ENCODE measurements around the gene WNT3A.
A peak's percentile ranks its signal among the peaks of the same experiment; 100 is the strongest.
"Not testable (repeated sequence)": the region's sequence is repeated elsewhere in the genome, so short reads cannot be mapped to it uniquely, and the experiment has no call there.

Gene WNT3A, protein sequence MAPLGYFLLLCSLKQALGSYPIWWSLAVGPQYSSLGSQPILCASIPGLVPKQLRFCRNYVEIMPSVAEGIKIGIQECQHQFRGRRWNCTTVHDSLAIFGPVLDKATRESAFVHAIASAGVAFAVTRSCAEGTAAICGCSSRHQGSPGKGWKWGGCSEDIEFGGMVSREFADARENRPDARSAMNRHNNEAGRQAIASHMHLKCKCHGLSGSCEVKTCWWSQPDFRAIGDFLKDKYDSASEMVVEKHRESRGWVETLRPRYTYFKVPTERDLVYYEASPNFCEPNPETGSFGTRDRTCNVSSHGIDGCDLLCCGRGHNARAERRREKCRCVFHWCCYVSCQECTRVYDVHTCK

DNA sequence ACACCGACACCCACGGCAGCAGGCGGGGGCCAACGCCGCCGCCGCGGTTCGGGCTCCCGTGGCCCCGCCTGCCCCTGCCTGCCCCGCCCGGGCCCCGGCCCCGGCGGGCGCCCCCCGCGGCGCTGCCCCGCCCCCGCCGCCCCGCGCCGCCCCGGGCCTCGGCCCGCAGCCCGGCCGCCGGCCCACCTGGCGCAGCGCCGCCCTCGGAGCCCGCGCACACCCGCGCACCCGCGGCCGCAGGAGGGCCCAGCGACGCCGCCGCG is at the start of gene WNT3A:
WNT3A (plus strand) TSS at position 213 of the 263 bp plus-strand sequence. CDS start 131 bp downstream, outside the sequence.
- no peak within 1 kb of the TSS for H3K4me3 ChIP-seq (replicated peaks; ENCODE audit: low read depth, low read length)
- no peak for TF ChIP-seq CTCF (IDR thresholded peaks at IDR 0.05; ENCODE audit: low read depth, low read length, missing control alignments)
- no peak for DNase-seq (ENCODE audit: extremely low read depth, low read depth)

DNA sequence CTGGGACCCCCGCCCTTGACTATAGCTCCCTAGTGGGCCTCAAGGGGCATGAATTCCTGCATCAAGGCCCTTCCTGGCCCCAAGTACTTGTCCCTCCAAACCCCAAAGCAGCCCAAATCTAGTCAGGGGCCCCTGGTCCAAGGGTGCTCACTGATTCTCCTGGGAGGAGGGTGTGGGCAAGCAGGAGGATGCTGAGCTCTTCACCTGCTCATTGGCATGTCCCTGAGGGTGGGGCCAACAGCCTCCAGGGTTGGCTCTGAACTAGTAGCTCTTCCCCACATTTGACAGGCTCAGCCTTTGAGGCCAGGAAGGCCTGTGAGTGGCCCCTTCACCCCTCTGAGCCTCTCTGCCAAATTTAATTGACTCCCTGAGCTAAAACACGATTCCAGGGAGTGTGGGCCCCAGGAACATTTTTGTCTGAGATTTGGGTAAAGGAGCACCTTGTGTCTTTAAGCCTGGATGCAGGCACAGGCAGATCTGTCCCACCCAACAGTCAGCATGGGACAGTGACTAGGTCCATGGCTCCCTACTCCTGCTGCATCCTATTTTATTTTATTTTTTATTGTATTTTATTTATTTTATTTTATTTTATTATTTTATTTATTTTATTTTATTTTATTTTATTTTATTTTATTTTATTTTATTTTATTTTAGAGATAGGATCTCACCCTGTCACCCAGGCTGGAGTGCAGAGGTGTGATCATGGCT is 48.0 kb upstream of the WNT3A start:
- H3K4me3 ChIP-seq (replicated peaks; ENCODE audit: low read depth, low read length) = no peak overlapping the region
- no peak for TF ChIP-seq CTCF (IDR thresholded peaks at IDR 0.05; ENCODE audit: low read depth, low read length, missing control alignments)
- no peak for DNase-seq (ENCODE audit: extremely low read depth, low read depth)

- no peak for TF ChIP-seq CTCF (IDR thresholded peaks at IDR 0.05; ENCODE audit: low read depth, low read length, missing control alignments)
- no peak overlapping the region for H3K4me3 ChIP-seq (replicated peaks; ENCODE audit: low read depth, low read length)
- DNase-seq (ENCODE audit: extremely low read depth, low read depth) = no peak
Measured at GRCh38 chr1:227959325-227959860, 47.4 kb upstream of the WNT3A start.

DNA sequence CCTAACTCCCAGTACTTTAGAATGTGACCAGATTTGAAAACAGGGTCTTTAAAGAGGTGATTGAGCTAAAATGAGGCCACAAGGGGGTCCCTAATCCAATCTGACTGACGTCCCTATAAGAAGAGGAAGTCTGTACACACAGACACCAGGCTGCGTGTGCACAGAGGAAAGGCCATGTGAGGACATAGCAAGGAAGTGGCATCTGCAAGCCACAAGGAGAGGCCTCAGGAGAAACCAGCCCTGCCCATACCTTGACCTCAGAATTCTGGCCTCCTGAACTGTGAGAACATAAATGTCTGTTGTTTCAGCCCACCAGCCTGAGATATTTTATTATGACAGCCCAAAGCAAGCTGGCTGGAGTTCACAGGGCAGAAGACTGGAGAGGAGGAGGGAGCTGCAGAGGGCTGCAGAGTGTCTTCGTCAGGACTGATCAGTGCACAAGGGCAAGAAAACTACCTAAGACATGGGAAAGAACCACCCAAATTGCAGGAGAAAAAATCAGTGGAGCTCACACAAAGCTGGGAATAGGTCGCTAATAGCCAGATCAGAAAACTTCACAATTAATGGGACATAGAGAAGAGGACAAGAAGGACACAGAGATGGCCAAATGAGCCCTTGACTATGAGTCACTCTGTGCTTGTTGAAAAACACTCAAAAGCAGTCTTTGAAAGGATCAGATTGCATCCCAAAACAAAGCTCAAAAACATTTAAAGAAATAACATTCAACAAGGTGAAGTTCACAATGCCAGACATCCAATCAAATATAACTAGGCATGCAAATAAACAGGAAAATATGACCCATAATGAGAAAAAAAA is 44.9 kb upstream of the WNT3A start:
- TF ChIP-seq CTCF (IDR thresholded peaks at IDR 0.05; ENCODE audit: low read depth, low read length, missing control alignments) = no peak
- no peak overlapping the region for H3K4me3 ChIP-seq (replicated peaks; ENCODE audit: low read depth, low read length)
- DNase-seq (ENCODE audit: extremely low read depth, low read depth) = no peak

GRCh38 chr1:227966733-227967132 is 40.1 kb upstream of the WNT3A start:
- not testable (repeated sequence) for DNase-seq (ENCODE audit: extremely low read depth, low read depth); H3K4me3 ChIP-seq (replicated peaks; ENCODE audit: low read depth, low read length)
- peak; percentile 28 for TF ChIP-seq CTCF (IDR thresholded peaks at IDR 0.05; ENCODE audit: low read depth, low read length, missing control alignments)

DNA sequence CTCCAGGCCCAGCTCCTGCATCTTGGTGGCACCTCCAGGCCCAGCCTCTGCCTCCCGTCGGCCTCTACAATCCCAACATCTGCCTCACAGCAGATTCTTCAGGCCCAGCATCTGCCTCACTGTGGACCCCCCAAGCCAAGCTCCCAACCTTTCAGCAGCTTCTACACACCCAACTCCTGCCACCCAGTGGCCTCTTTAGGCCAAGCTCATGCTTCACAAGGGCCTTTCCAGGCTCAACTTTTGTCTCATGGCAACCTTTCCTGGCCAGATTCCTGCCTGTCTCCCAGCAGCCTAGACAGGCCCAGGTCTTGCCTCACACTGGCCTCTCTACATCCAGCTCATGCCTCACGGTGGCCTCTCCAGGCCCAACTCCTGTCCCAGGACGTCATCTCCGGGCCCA is 39.0 kb upstream of the WNT3A start:
- not testable (repeated sequence) for DNase-seq (ENCODE audit: extremely low read depth, low read depth); H3K4me3 ChIP-seq (replicated peaks; ENCODE audit: low read depth, low read length)
- TF ChIP-seq CTCF (IDR thresholded peaks at IDR 0.05; ENCODE audit: low read depth, low read length, missing control alignments) = peak; percentile 18

GRCh38 chr1:227970076-227970995 is 36.5 kb upstream of the WNT3A start:
- DNase-seq (ENCODE audit: extremely low read depth, low read depth); H3K4me3 ChIP-seq (replicated peaks; ENCODE audit: low read depth, low read length): not testable (repeated sequence)

GRCh38 chr1:227971216-227971615 is 35.6 kb upstream of the WNT3A start:
- not testable (repeated sequence) for DNase-seq (ENCODE audit: extremely low read depth, low read depth); H3K4me3 ChIP-seq (replicated peaks; ENCODE audit: low read depth, low read length)

DNA sequence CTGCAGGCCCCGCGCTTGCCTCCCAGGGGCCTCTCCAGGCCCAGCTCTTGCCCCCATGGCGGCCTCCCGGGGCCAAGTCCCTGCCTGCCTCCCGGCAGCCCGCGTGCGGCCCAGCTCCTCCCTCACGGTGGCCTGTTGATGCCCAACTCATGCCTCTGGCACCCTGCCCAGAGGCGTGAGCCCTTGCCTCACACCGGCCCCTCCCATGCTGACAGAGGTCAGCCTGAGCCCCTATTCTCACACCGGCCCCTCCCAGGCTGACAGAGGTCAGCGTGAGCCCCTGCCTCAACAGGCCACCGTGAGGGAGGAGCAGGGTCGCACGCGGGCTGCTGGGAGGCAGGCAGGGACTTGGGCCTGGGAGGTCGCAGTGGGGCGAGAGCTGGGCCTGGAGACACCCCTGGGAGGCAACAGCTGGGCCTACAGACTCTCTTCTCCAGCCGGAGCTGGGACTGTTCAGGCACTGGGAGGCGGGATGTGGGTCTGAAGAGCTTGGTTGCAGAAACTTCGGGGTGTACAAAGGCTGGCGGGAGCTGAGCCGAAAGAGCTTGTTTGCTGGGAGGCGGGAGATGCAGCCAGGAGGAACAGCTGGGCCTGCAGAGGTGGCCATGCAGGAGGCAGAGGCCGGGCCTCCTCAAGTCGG is 35.0 kb upstream of the WNT3A start:
- DNase-seq (ENCODE audit: extremely low read depth, low read depth); H3K4me3 ChIP-seq (replicated peaks; ENCODE audit: low read depth, low read length): not testable (repeated sequence)

All from HFF-Myc (cell line).